GM18502 (cell line): ENCODE data around the gene MED27.
"Not testable (repeated sequence)": the region's sequence is repeated elsewhere in the genome, so short reads cannot be mapped to it uniquely, and the experiment has no call there.

Experiments
- ATAC-seq: cut with Tn5 transposase; IDR thresholded peaks from one replicate; pipeline ENCODE4 v1.9.1; 2021; ENCODE audit warnings: mild to moderate bottlenecking; ENCODE audit not compliant: unreplicated experiment, poor library complexity

MED27 gene

GRCh38 chr9:132077881-132078698 lies 1.6 kb downstream of the MED27 start:
- no peak for ATAC-seq

- no peak for ATAC-seq
These were observed 3.8 kb downstream of the MED27 start for GRCh38 chr9:132075853-132076252.

GRCh38 chr9:132074736-132075135 lies 4.9 kb downstream of the MED27 start:
- no peak for ATAC-seq

GRCh38 chr9:132071847-132072507 lies 7.7 kb downstream of the MED27 start:
- ATAC-seq, result no peak

- no peak for ATAC-seq
These were observed 10.4 kb downstream of the MED27 start for GRCh38 chr9:132069046-132069898.

GRCh38 chr9:132068605-132069004 lies 11.1 kb downstream of the MED27 start:
- ATAC-seq, result no peak

GRCh38 chr9:132066511-132066910 lies 13.2 kb downstream of the MED27 start:
- ATAC-seq, result no peak

GRCh38 chr9:132066057-132066456 lies 13.6 kb downstream of the MED27 start:
- ATAC-seq, result no peak

- no peak for ATAC-seq
These were observed 16.4 kb downstream of the MED27 start for GRCh38 chr9:132063281-132063680.

- ATAC-seq, result no peak
These were observed 16.9 kb downstream of the MED27 start for GRCh38 chr9:132062806-132063205.

- ATAC-seq, result no peak
These were observed 18.1 kb downstream of the MED27 start for GRCh38 chr9:132061526-132061925.

- ATAC-seq, result no peak
These were observed 20.3 kb downstream of the MED27 start for GRCh38 chr9:132059361-132059760.

- not testable (repeated sequence) for ATAC-seq
These were observed 21.4 kb downstream of the MED27 start for GRCh38 chr9:132058226-132058625.

- no peak for ATAC-seq
These were observed 22.7 kb downstream of the MED27 start for GRCh38 chr9:132056717-132057560.

- no peak for ATAC-seq
These were observed 23.9 kb downstream of the MED27 start for GRCh38 chr9:132055756-132056155.

- no peak for ATAC-seq
These were observed 25.6 kb downstream of the MED27 start for GRCh38 chr9:132054024-132054423.

GRCh38 chr9:132049900-132050299 lies 29.8 kb downstream of the MED27 start:
- ATAC-seq, result no peak

GRCh38 chr9:132049323-132049882 lies 30.3 kb downstream of the MED27 start:
- no peak for ATAC-seq

GRCh38 chr9:132048201-132048600 lies 31.5 kb downstream of the MED27 start:
- ATAC-seq, result no peak

GRCh38 chr9:132046456-132046855 lies 33.2 kb downstream of the MED27 start:
- no peak for ATAC-seq
